IMR-90 (cell line): Measurements from ENCODE around the gene TASP1. TPM values are rescaled to one million over a fixed set of nuclear protein-coding genes. Genes with fewer than 3 reads are reported as not detected.

ENCODE experiments used
- ATAC-seq: fragments of 200-7000 bp; cut with Tn5 transposase; 2 replicates; pipeline ENCODE4 v1.9.1; 2020; ENCODE audit warnings: low read depth, mild to moderate bottlenecking, moderate library complexity
- BruUV-seq: library from RNA; stranded (reverse); fragments of 400-500 nt; replicated peaks from 2 replicates; lab custom pipeline; 2021; lab: Mats Ljungman, UMichigan
- CTCF ChIA-PET: fragments of 300-600 bp; formaldehyde crosslinking; extraction: SDS; loops from one replicate; lab custom pipeline; 2021; ENCODE audit warnings: antibody characterized with exemption; lab: Yijun Ruan, JAX
- POLR2A ChIA-PET: fragments of 300-600 bp; sonication (Branson Sonifier 250); formaldehyde crosslinking; loops from one replicate; lab custom pipeline; 2022; ENCODE audit warnings: antibody characterized with exemption; ENCODE audit not compliant: unreplicated experiment; lab: Charles Lee
- DNase-seq: peaks from one replicate; pipeline ENCODE4 v3.0.0; 2013
- H2AFZ ChIP-seq: replicated peaks from 2 replicates; pipeline ENCODE3; 2013; ENCODE audit warnings: low read length, mild to moderate bottlenecking; ENCODE audit not compliant: poor library complexity
- H2AK5ac ChIP-seq: 2 replicates; pipeline ENCODE4 v1.6.1; 2013; ENCODE audit warnings: low read depth, low read length, inconsistent platforms
- H2AK9ac ChIP-seq: replicated peaks from 2 replicates; pipeline ENCODE3; 2013; ENCODE audit warnings: mild to moderate bottlenecking, low read depth, low read length, moderate library complexity; ENCODE audit not compliant: poor library complexity
- H2BK120ac ChIP-seq: 2 replicates; pipeline ENCODE4 v1.6.1; 2013; ENCODE audit warnings: low read depth, low read length, inconsistent platforms
- H2BK15ac ChIP-seq: 3 replicates; pipeline ENCODE4 v1.6.1; 2013; ENCODE audit warnings: low read depth, low read length, inconsistent platforms
- H2BK20ac ChIP-seq: 2 replicates; pipeline ENCODE4 v1.6.1; 2013; ENCODE audit warnings: low read depth, mild to moderate bottlenecking, inconsistent platforms, low read length, moderate library complexity
- H2BK5ac ChIP-seq: 2 replicates; pipeline ENCODE4 v1.6.1; 2013; ENCODE audit warnings: mild to moderate bottlenecking, low read depth, low read length, inconsistent platforms; ENCODE audit not compliant: poor library complexity, severe bottlenecking
- H3K14ac ChIP-seq: replicated peaks from 2 replicates; pipeline ENCODE4 v1.6.1; 2013; ENCODE audit warnings: low read depth, low read length, inconsistent platforms
- H3K18ac ChIP-seq: 2 replicates; pipeline ENCODE4 v1.6.1; 2013; ENCODE audit warnings: low read depth, low read length, control low read depth
- H3K23ac ChIP-seq: 2 replicates; pipeline ENCODE4 v1.6.1; 2013; ENCODE audit warnings: low read depth, low read length, inconsistent platforms
- H3K27ac ChIP-seq: 2 replicates; pipeline ENCODE4 v1.5.1; 2013; ENCODE audit warnings: mild to moderate bottlenecking, control low read depth, low read length; ENCODE audit not compliant: insufficient read depth
- H3K27me3 ChIP-seq: 2 replicates; pipeline ENCODE4 v1.6.1; 2013; ENCODE audit warnings: low read length; ENCODE audit not compliant: control insufficient read depth, insufficient read depth
- H3K36me3 ChIP-seq: 2 replicates; pipeline ENCODE4 v1.6.1; 2013; ENCODE audit warnings: low read length, mixed read lengths; ENCODE audit not compliant: control insufficient read depth, insufficient read depth
- H3K4ac ChIP-seq: 2 replicates; pipeline ENCODE4 v1.6.1; 2013; ENCODE audit warnings: low read depth, low read length, inconsistent platforms
- H3K4me1 ChIP-seq: 2 replicates; pipeline ENCODE4 v1.6.1; 2013; ENCODE audit warnings: low read length, mixed read lengths; ENCODE audit not compliant: control insufficient read depth, insufficient read depth
- H3K4me2 ChIP-seq: 2 replicates; pipeline ENCODE4 v1.6.1; 2013; ENCODE audit warnings: low read depth, mild to moderate bottlenecking, control low read depth, low read length, moderate library complexity
- H3K4me3 ChIP-seq: 2 replicates; pipeline ENCODE4 v1.5.1; 2013; ENCODE audit warnings: low read depth, mild to moderate bottlenecking, control low read depth, low read length, moderate library complexity; ENCODE audit not compliant: insufficient read depth
- H3K56ac ChIP-seq: 2 replicates; pipeline ENCODE4 v1.6.1; 2013; ENCODE audit warnings: low read length, inconsistent platforms; ENCODE audit not compliant: insufficient read depth; ENCODE audit errors: extremely low read depth
- H3K79me1 ChIP-seq, 2 experiments: 2 replicates each; pipeline ENCODE4 v1.6.1; 2013; ENCODE audit warnings: low read length in 2 of 2, inconsistent platforms in 1 of 2, low read depth in 1 of 2
- H3K9ac ChIP-seq: 2 replicates; pipeline ENCODE4 v1.6.1; 2013; ENCODE audit warnings: low read depth, low read length, control low read depth
- H3K9me1 ChIP-seq: 2 replicates; pipeline ENCODE4 v1.6.1; 2013; ENCODE audit warnings: low read length, inconsistent platforms; ENCODE audit not compliant: insufficient read depth
- H3K9me3 ChIP-seq: 2 replicates; pipeline ENCODE4 v1.6.1; 2013; ENCODE audit warnings: low read length; ENCODE audit not compliant: control insufficient read depth, insufficient read depth
- H4K20me1 ChIP-seq: 2 replicates; pipeline ENCODE4 v1.6.1; 2013; ENCODE audit warnings: low read length, inconsistent platforms; ENCODE audit not compliant: insufficient read depth
- H4K5ac ChIP-seq: 2 replicates; pipeline ENCODE4 v1.6.1; 2013; ENCODE audit warnings: mild to moderate bottlenecking, low read depth, low read length, control low read depth
- H4K8ac ChIP-seq, 2 experiments: 2 replicates each; pipeline ENCODE4 v1.6.1; 2013; ENCODE audit warnings: low read depth in 2 of 2, low read length in 2 of 2, control low read depth in 1 of 2, inconsistent platforms in 1 of 2
- H4K91ac ChIP-seq: 2 replicates; pipeline ENCODE4 v1.6.1; 2013; ENCODE audit warnings: low read depth, low read length, inconsistent platforms; ENCODE audit not compliant: insufficient read depth
- BHLHE40 ChIP-seq: fragments of 150-350 bp; IDR thresholded peaks from 2 replicates; pipeline ENCODE4 v1.6.1; 2016; ENCODE audit warnings: mild to moderate bottlenecking, low read depth, low read length
- CEBPB ChIP-seq: IDR thresholded peaks from 2 replicates; pipeline ENCODE4 v1.6.1; 2012; ENCODE audit warnings: low read depth, low read length, improper control_type of control experiment
- FOS ChIP-seq: fragments of 150-350 bp; IDR thresholded peaks from 2 replicates; pipeline ENCODE4 v1.6.1; 2016; ENCODE audit warnings: low read depth, low read length
- MAFK ChIP-seq: IDR thresholded peaks from 2 replicates; pipeline ENCODE4 v1.6.1; 2012; ENCODE audit warnings: low read depth, low read length, improper control_type of control experiment
- MXI1 ChIP-seq: IDR thresholded peaks from 2 replicates; pipeline ENCODE4 v1.6.1; 2012; ENCODE audit warnings: low read depth, mild to moderate bottlenecking, low read length, moderate library complexity, borderline replicate concordance
- SMC3 ChIP-seq: fragments of 150-350 bp; IDR thresholded peaks from 2 replicates; pipeline ENCODE4 v1.6.1; 2016; ENCODE audit warnings: low read depth, mild to moderate bottlenecking, antibody characterized with exemption, low read length, moderate library complexity
- USF2 ChIP-seq: fragments of 150-350 bp; IDR thresholded peaks from 2 replicates; pipeline ENCODE4 v1.6.1; 2017; ENCODE audit warnings: mild to moderate bottlenecking, antibody characterized with exemption, low read length, low read depth
- WGBS, 2 experiments: methylation state at CpG; one replicate each; pipeline versions ENCODE4 v1.1.5 to v1.1.7; 2013; ENCODE audit warnings: missing lambda C conversion rate in 2 of 2; ENCODE audit not compliant: insufficient read length in 1 of 2; ENCODE audit errors: extremely low coverage in 2 of 2; 5-methylcytosine and 5-hydroxymethylcytosine counted together
- dilution Hi-C: fragments of 300-500 bp; cut with HindIII; formaldehyde crosslinking; loops from one replicate; pipeline ENCODE4 v1.14.3; 2018; ENCODE audit warnings: low sequenced_read_pairs; ENCODE audit not compliant: unreplicated experiment
- in situ Hi-C: fragments of 300-500 bp; cut with MboI; formaldehyde crosslinking; loops from 3 replicates; pipeline ENCODE4 v1.14.3; 2019; ENCODE audit warnings: low sequenced_read_pairs, inconsistent platforms, mixed read lengths
- intact Hi-C: fragments of 100-400 bp; cut with micrococcal nuclease; formaldehyde crosslinking; loops from 2 replicates; pipeline ENCODE4 v1.10.0; 2022
- polyA plus RNA-seq, 3 experiments: library from polyadenylated mRNA; depleted of rRNA; stranded (reverse); fragments of >200 nt; gene quantifications; 2 replicates each; pipeline ENCODE4 v1.2.3, GENCODE V29; 2012; ENCODE audit warnings: low replicate concordance in 1 of 3
- total RNA-seq: library from RNA; depleted of rRNA; stranded (reverse); fragments of >200 nt; gene quantifications from 2 replicates; pipeline ENCODE4 v1.2.3, GENCODE V29; 2012

TASP1 gene
- total and polyA plus RNA-seq, 2 of the 4 experiments (the other 2 are of a cell fraction) = 3.9 to 7.9 TPM

DNA sequence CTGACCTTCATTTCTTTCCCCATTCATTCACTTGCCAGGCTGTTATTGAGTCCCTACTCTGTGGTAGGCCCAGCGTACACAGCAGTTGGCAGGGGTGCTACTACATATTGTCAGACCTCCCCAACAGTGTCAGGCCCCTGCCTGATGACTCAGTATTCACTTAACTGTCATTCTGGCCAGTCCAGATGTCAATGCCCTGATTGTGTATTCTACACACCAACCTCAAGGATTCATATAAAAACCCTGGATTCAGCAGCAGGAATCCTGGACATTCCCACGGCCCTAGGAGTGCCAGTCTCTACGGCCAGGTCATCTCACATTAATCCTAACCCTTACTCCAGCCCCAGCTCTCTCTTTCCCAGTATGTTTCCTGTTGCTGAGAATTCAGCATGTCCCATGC, 151.5 kb downstream of the TASP1 start:
- Histone ChIP-seq H2AFZ (no peak overlapping the region), H3K4me2 (no peak overlapping the region), H3K27me3 (no peaks in the 10 kb centered on the region), H3K9me3 (peaks cover 2% of the 10 kb centered on the region; the same call in 1 of the 2 replicates), H3K9ac (no peak overlapping the region), H4K20me1 (no peaks in the 10 kb centered on the region), H2BK20ac (no peak overlapping the region), H3K14ac (no peak overlapping the region), H4K5ac (no peak overlapping the region), H3K27ac (no peak overlapping the region), H3K9me1 (no peaks in the 10 kb centered on the region), H2BK15ac (no peak overlapping the region), H2BK5ac (no peak overlapping the region), H3K79me1 (no peaks in the 10 kb centered on the region; a peak in 1 of 4 replicates), H3K4me1 (0 out of 2 replicates have a peak, but pooled peaks cover 1% of the 10 kb centered on the region), H2AK9ac (no peak overlapping the region), H3K4me3 (no peak overlapping the region), H3K36me3 (no peaks in the 10 kb centered on the region), H3K4ac (no peak overlapping the region), H3K56ac (no peak overlapping the region), H3K18ac (no peak overlapping the region), H2AK5ac (no peak overlapping the region), H4K91ac (no peak overlapping the region), H3K23ac (no peak overlapping the region), H4K8ac (no peak overlapping the region), H2BK120ac (no peak overlapping the region)
- CTCF ChIA-PET = no interaction called here
- ATAC-seq (no peak), DNase-seq (no peak)
- TF ChIP-seq CEBPB = no peak
- no peak for TF ChIP-seq FOS
- no peak for TF ChIP-seq BHLHE40
- no peak for TF ChIP-seq MAFK
- no peak for TF ChIP-seq USF2
- TF ChIP-seq MXI1 = no peak
- TF ChIP-seq SMC3 = no peak
- 83% methylated on average over 2 of the region's 3 CpGs; no CpG with 5 or more reads in 1 of the 2 experiments for WGBS, 2 experiments
- no TSS peak for BruUV-seq
- dilution Hi-C loops = no loop called here
- POLR2A ChIA-PET = no interaction called here
- intact Hi-C loops = no loop called here
- in situ Hi-C loops = no loop called here
